ENCODE measurements around the gene DAG1. TPM values are rescaled to one million over a fixed set of nuclear protein-coding genes. Genes with fewer than 3 reads are reported as not detected.
A peak's percentile ranks its signal among the peaks of the same experiment; 100 is the strongest.

Gene DAG1
- total RNA-seq, 1 donor from 2014 or later: 71.5 TPM

GRCh38 chr3:49530231-49530630 is 60.2 kb downstream of the DAG1 start:
- Histone ChIP-seq H3K36me3 (peaks cover 43% of the 10 kb centered on the region), H3K27ac (peak overlapping the region; percentile 36), H3K27me3 (ENCODE audit: low read depth) (no peaks in the 10 kb centered on the region), H3K9me3 (no peaks in the 10 kb centered on the region), H3K4me3 (no peak overlapping the region), H3K4me1 (no peaks in the 10 kb centered on the region)
- no peak for DNase-seq
- peak; percentile 62 to 75 for ATAC-seq
- intact Hi-C loops (cut with DNase I): no loop called here
- no peak for TF ChIP-seq CTCF (IDR thresholded peaks at IDR 0.05)

DNA sequence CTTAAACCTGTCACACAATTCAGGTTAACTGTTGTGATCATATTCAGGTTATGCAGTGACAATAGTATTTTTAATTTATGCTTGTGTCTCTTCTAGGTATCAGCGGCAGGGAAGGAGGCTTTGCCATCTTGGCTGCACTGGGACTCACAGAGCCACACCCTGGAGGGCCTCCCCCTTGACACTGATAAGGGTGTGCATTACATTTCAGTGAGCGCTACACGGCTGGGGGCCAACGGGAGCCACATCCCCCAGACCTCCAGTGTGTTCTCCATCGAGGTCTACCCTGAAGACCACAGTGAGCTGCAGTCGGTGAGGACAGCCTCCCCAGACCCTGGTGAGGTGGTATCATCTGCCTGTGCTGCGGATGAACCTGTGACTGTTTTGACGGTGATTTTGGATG is 60.6 kb downstream of the DAG1 start:
- H3K36me3 ChIP-seq: peaks cover 43% of the 10 kb centered on the region
- H3K4me1 ChIP-seq: no peaks in the 10 kb centered on the region
- no peaks in the 10 kb centered on the region for H3K27me3 ChIP-seq (ENCODE audit: low read depth)
- ATAC-seq: no peak
- H3K4me3 ChIP-seq: no peak overlapping the region
- no peak for DNase-seq
- H3K9me3 ChIP-seq: no peaks in the 10 kb centered on the region
- peak overlapping the region; percentile 36 for H3K27ac ChIP-seq
- intact Hi-C loops (cut with DNase I): no loop called here
- TF ChIP-seq CTCF (IDR thresholded peaks at IDR 0.05): no peak

DNA sequence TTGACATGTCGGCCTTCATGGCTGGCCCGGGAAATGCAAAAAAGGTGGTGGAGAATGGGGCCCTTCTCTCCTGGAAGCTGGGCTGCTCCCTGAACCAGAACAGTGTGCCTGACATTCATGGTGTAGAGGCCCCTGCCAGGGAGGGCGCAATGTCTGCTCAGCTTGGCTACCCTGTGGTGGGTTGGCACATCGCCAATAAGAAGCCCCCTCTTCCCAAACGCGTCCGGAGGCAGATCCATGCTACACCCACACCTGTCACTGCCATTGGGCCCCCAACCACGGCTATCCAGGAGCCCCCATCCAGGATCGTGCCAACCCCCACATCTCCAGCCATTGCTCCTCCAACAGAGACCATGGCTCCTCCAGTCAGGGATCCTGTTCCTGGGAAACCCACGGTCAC is 61.2 kb downstream of the DAG1 start:
- no peak for DNase-seq
- intact Hi-C loops (cut with DNase I): no loop called here

GRCh38 chr3:49531715-49532114 is 61.6 kb downstream of the DAG1 start:
- TF ChIP-seq CTCF (IDR thresholded peaks at IDR 0.05): no peak
- ATAC-seq (no peak), DNase-seq (no peak)
- Histone ChIP-seq H3K4me1 (no peaks in the 10 kb centered on the region), H3K36me3 (peaks cover 37% of the 10 kb centered on the region), H3K27me3 (ENCODE audit: low read depth) (no peaks in the 10 kb centered on the region), H3K27ac (no peak overlapping the region), H3K9me3 (no peaks in the 10 kb centered on the region), H3K4me3 (no peak overlapping the region)
- intact Hi-C loops (cut with DNase I): no loop called here

More for the DNA sequence above, 61.2 kb downstream of the DAG1 start:
- no peaks in the 10 kb centered on the region for H3K9me3 ChIP-seq
- no peak for TF ChIP-seq CTCF (IDR thresholded peaks at IDR 0.05)
- no peak overlapping the region for H3K27ac ChIP-seq
- no peaks in the 10 kb centered on the region for H3K4me1 ChIP-seq
- H3K27me3 ChIP-seq (ENCODE audit: low read depth): no peaks in the 10 kb centered on the region
- peaks cover 39% of the 10 kb centered on the region for H3K36me3 ChIP-seq
- no peak overlapping the region for H3K4me3 ChIP-seq
- no peak for ATAC-seq

- Histone ChIP-seq H3K4me1 (no peaks in the 10 kb centered on the region), H3K36me3 (peaks cover 37% of the 10 kb centered on the region), H3K9me3 (no peaks in the 10 kb centered on the region), H3K27ac (no peak overlapping the region), H3K27me3 (ENCODE audit: low read depth) (no peaks in the 10 kb centered on the region), H3K4me3 (no peak overlapping the region)
- ATAC-seq (no peak), DNase-seq (no peak)
- no peak for TF ChIP-seq CTCF (IDR thresholded peaks at IDR 0.05)
- intact Hi-C loops (cut with DNase I): no loop called here
Measured at GRCh38 chr3:49533031-49533430, 63.0 kb downstream of the DAG1 start.

Data from lower lobe of right lung (tissue), 2 donors.